ENCODE data around the gene GRAMD2B. TPM values are rescaled to one million over a fixed set of nuclear protein-coding genes. Genes with fewer than 3 reads are reported as not detected.

The GRAMD2B gene
- total and polyA plus RNA-seq, 4 donors: 22.5 to 44.7 (median 32.6) TPM

DNA sequence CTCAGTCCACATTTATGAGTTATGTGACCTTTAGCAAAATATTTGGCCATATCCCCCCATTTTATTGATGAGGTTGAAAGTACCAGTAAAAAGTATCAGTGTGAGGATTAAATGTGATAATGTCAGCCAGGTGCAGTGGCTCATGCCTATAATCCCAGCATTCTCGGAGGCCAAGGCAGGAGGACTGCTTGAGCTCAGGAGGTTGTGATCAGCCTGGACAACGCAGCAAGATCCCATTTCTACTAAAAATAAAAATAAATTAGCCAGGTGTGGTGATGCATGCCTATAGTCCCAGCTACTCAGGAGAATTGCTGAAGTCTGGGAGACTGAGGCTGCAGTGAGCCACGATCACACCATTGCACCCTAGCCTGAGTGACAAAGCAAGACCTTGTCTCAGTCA, 71.2 kb downstream of the GRAMD2B start:
- ATAC-seq (ENCODE audit: low FRiP score) (no peak), DNase-seq (no peak)
- Histone ChIP-seq H3K27ac (ENCODE audit: low read depth in 1 of 2, low read length in 2 of 2) (no peak overlapping the region), H3K9me3 (ENCODE audit: control insufficient read depth, low read length) (no peaks in the 10 kb centered on the region), H3K4me1 (ENCODE audit: control insufficient read depth in 1 of 2, insufficient read depth in 2 of 2, low read length in 2 of 2) (no peaks in the 10 kb centered on the region), H3K4me3 (ENCODE audit: low read length in 2 of 2) (no peak overlapping the region), H3K36me3 (ENCODE audit: control insufficient read depth in 1 of 2, insufficient read depth in 2 of 2, low read length in 1 of 2) (peaks cover under 1 to 8% of the 10 kb centered on the region in 2 donors), H3K27me3 (ENCODE audit: control insufficient read depth in 1 of 2, insufficient read depth in 2 of 2, low read length in 1 of 2) (no peaks in the 10 kb centered on the region)
- 96 to 97% methylated on average over 3 of the region's 3 CpGs for WGBS, 2 donors
- intact Hi-C loops (cut with DNase I): loop anchor here in 1 of 2 donors (5.0 kb wide), 1 partner anchor 142 kb away; no protein-coding TSS in a partner anchor

DNA sequence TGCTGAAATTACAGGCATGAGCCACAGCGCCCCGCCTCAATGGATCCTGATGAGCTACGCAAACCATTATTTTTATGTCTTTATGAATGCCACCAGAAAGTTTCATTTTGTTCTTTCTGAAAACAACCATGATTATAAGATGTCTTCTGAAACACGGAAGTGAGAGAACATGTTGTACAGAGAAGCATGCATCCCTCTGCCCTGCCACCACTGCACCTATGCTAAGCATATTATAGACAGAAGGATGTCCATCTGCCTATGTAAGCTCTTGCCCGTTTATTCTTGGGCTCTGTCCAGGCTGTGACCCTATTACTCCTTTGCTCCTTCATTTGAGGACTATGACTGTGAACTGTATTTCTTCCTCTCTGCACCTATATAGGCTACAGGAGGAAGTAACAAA, 74.3 kb downstream of the GRAMD2B start:
- no peaks in the 10 kb centered on the region for H3K4me1 ChIP-seq (ENCODE audit: control insufficient read depth in 1 of 2, insufficient read depth in 2 of 2, low read length in 2 of 2)
- H3K27ac ChIP-seq (ENCODE audit: low read depth in 1 of 2, low read length in 2 of 2): no peak overlapping the region
- 84 to 87% methylated on average over 5 of the region's 5 CpGs for WGBS, 2 donors
- no peak for ATAC-seq (ENCODE audit: low FRiP score)
- no peaks in the 10 kb centered on the region for H3K27me3 ChIP-seq (ENCODE audit: control insufficient read depth in 1 of 2, insufficient read depth in 2 of 2, low read length in 1 of 2)
- no peak overlapping the region for H3K4me3 ChIP-seq (ENCODE audit: low read length in 2 of 2)
- intact Hi-C loops (cut with DNase I): loop anchor here in 1 of 2 donors (5.0 kb wide), 1 partner anchor 75 kb away; the partner anchor contains the start of gene GRAMD2B
- H3K36me3 ChIP-seq (ENCODE audit: control insufficient read depth in 1 of 2, insufficient read depth in 2 of 2, low read length in 1 of 2): peaks cover 0 to 3% of the 10 kb centered on the region in 2 donors
- DNase-seq: no peak
- H3K9me3 ChIP-seq (ENCODE audit: control insufficient read depth, low read length): no peaks in the 10 kb centered on the region

DNA sequence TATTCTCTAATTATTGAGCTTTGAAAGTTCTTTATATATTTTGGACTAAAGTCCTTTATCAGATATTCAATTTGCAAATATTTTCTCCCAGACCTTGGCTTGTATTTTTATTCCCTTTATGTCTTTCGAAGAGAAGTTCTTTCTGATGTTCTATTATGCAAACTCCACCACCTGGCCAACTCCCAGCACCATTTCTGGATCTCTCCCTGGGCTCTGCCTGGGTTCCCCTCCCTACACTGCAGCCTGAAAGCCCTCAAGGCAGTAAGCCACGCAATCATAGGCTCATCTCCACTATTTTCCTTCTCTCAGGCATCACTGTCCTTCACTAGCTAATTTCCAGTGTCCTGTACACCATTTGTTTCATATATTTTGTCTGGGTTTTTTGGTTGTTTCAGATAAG, 76.1 kb downstream of the GRAMD2B start:
- 43 to 58% methylated on average over 2 of the region's 2 CpGs for WGBS, 2 donors
- Histone ChIP-seq H3K36me3 (ENCODE audit: control insufficient read depth in 1 of 2, insufficient read depth in 2 of 2, low read length in 1 of 2) (peaks cover 0 to 3% of the 10 kb centered on the region in 2 donors), H3K9me3 (ENCODE audit: control insufficient read depth, low read length) (no peaks in the 10 kb centered on the region), H3K27me3 (ENCODE audit: control insufficient read depth in 1 of 2, insufficient read depth in 2 of 2, low read length in 1 of 2) (no peaks in the 10 kb centered on the region), H3K27ac (ENCODE audit: low read depth in 1 of 2, low read length in 2 of 2) (peak overlapping the region in 1 of 2 donors; percentile 48), H3K4me1 (ENCODE audit: control insufficient read depth in 1 of 2, insufficient read depth in 2 of 2, low read length in 2 of 2) (no peaks in the 10 kb centered on the region), H3K4me3 (ENCODE audit: low read length in 2 of 2) (no peak overlapping the region)
- intact Hi-C loops (cut with DNase I): loop anchor here in 1 of 2 donors (5.0 kb wide), 1 partner anchor 77 kb away; the partner anchor contains the start of gene GRAMD2B
- ATAC-seq (ENCODE audit: low FRiP score): no peak
- no peak for DNase-seq

DNA sequence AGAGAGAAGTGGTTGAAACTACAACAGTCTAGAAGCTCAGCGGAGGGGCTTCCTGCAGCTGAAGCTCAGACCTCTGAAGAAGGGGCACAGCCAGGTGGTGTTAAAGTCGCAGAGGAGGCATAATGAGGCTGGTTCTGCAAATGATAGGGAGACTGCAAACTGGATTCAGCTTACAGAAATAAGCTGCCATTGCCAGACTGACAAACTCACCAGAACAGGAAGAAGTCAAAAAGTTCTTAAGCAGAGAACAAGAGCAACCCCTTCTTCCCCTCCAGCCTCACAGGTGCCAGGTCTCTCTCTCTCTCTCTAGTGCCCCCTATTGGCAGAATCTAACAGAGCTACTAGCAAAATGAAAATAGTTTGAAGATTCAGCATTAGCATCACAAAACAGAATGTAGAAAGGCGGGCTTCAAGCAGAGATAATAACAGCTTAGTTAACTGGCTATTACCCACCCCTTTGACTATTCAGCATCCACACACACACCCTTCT, 76.7 kb downstream of the GRAMD2B start:
- WGBS, 2 donors: 93 to 95% methylated on average over 3 of the region's 3 CpGs
- Histone ChIP-seq H3K27ac (ENCODE audit: low read depth in 1 of 2, low read length in 2 of 2) (peak overlapping the region in 1 of 2 donors; percentile 34), H3K9me3 (ENCODE audit: control insufficient read depth, low read length) (no peaks in the 10 kb centered on the region)

DNA sequence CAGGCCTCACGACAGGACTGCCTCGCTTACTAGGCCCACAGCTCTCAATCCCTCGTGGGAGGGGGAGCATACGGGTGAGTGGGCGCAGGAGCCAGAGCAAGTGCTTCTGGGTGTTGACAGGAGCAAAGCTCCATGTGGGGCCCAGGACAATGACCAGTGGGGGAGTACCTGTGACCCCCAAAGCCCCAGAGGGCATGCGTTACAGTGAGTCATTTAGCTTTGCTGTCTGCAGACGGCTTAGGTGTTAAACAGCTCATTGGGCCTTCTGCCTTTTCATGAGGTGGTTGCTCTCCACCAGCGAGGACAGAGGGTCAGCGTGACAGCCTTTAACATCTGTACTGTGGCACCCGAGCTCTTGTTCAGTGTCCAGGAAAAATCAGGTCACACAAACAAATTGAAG, 78.2 kb downstream of the GRAMD2B start:
- 94% methylated on average over 10 of the region's 10 CpGs for WGBS, 2 donors
- Histone ChIP-seq H3K4me1 (ENCODE audit: control insufficient read depth in 1 of 2, insufficient read depth in 2 of 2, low read length in 2 of 2) (no peaks in the 10 kb centered on the region), H3K9me3 (ENCODE audit: control insufficient read depth, low read length) (no peaks in the 10 kb centered on the region), H3K27me3 (ENCODE audit: control insufficient read depth in 1 of 2, insufficient read depth in 2 of 2, low read length in 1 of 2) (no peaks in the 10 kb centered on the region), H3K36me3 (ENCODE audit: control insufficient read depth in 1 of 2, insufficient read depth in 2 of 2, low read length in 1 of 2) (no peaks in the 10 kb centered on the region), H3K27ac (ENCODE audit: low read depth in 1 of 2, low read length in 2 of 2) (no peak overlapping the region), H3K4me3 (ENCODE audit: low read length in 2 of 2) (no peak overlapping the region)
- ATAC-seq (ENCODE audit: low FRiP score) (no peak), DNase-seq (no peak)
- intact Hi-C loops (cut with DNase I): no loop called here

More for the DNA sequence above, 76.7 kb downstream of the GRAMD2B start:
- no peak for ATAC-seq (ENCODE audit: low FRiP score)
- intact Hi-C loops (cut with DNase I): loop anchor here in 1 of 2 donors (5.0 kb wide), 1 partner anchor 78 kb away; the partner anchor contains the start of gene GRAMD2B
- H3K27me3 ChIP-seq (ENCODE audit: control insufficient read depth in 1 of 2, insufficient read depth in 2 of 2, low read length in 1 of 2): no peaks in the 10 kb centered on the region
- H3K36me3 ChIP-seq (ENCODE audit: control insufficient read depth in 1 of 2, insufficient read depth in 2 of 2, low read length in 1 of 2): no peaks in the 10 kb centered on the region
- H3K4me1 ChIP-seq (ENCODE audit: control insufficient read depth in 1 of 2, insufficient read depth in 2 of 2, low read length in 2 of 2): no peaks in the 10 kb centered on the region
- DNase-seq: no peak
- no peak overlapping the region for H3K4me3 ChIP-seq (ENCODE audit: low read length in 2 of 2)

DNA sequence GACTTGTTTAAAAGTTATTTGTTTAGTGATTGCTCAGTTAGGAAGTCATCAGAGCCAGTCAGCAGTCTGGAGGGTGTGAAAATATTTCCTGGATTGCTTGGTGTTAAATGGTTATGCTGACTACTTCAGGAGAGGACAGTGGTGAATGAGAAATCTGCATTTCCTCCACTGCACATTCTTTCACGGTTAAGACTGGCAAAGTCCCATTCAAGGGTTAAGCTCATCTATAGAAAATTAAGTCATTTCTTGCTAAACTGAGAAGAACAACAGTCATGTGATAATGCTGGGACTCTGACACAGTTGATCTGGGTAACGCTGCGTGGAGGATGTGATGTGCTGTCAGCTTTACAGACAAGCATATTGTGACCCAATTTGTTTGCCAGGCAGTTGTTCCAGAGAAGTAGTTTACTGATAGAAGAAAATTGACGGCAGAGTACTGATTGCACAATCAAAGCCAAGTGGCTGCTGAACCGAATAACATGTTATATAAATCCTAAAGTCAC, 80.4 kb downstream of the GRAMD2B start:
- Histone ChIP-seq H3K4me3 (ENCODE audit: low read length in 2 of 2) (no peak overlapping the region), H3K27ac (ENCODE audit: low read depth in 1 of 2, low read length in 2 of 2) (no peak overlapping the region), H3K9me3 (ENCODE audit: control insufficient read depth, low read length) (no peaks in the 10 kb centered on the region), H3K4me1 (ENCODE audit: control insufficient read depth in 1 of 2, insufficient read depth in 2 of 2, low read length in 2 of 2) (no peaks in the 10 kb centered on the region), H3K27me3 (ENCODE audit: control insufficient read depth in 1 of 2, insufficient read depth in 2 of 2, low read length in 1 of 2) (no peaks in the 10 kb centered on the region), H3K36me3 (ENCODE audit: control insufficient read depth in 1 of 2, insufficient read depth in 2 of 2, low read length in 1 of 2) (no peaks in the 10 kb centered on the region)
- ATAC-seq (ENCODE audit: low FRiP score) (peak; percentile 61), DNase-seq (peak in 1 of 2 donors; percentile 48)
- WGBS, 2 donors: 1 to 3% methylated on average over 5 of the region's 5 CpGs
- intact Hi-C loops (cut with DNase I): no loop called here

DNA sequence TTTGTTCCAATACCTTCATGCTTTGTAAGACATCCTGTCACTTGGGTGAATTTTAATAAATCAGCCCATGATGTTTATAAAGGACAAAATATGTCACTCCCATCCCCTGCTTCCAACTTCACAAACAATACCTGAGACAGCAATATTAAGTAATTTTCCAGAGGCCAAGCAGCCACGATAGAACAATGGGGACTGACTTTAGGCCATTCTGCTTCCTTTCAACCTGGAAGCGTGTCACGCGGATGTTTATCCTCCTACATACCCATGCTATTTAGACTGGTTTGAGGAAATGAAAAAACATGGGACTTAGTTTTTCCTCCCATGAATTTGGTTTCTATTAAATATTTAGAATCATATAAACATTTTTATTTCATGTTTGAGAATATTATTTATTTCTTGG, 82.9 kb downstream of the GRAMD2B start:
- Histone ChIP-seq H3K36me3 (ENCODE audit: control insufficient read depth in 1 of 2, insufficient read depth in 2 of 2, low read length in 1 of 2) (no peaks in the 10 kb centered on the region), H3K27ac (ENCODE audit: low read depth in 1 of 2, low read length in 2 of 2) (no peak overlapping the region), H3K27me3 (ENCODE audit: control insufficient read depth in 1 of 2, insufficient read depth in 2 of 2, low read length in 1 of 2) (no peaks in the 10 kb centered on the region), H3K9me3 (ENCODE audit: control insufficient read depth, low read length) (no peaks in the 10 kb centered on the region), H3K4me3 (ENCODE audit: low read length in 2 of 2) (no peak overlapping the region), H3K4me1 (ENCODE audit: control insufficient read depth in 1 of 2, insufficient read depth in 2 of 2, low read length in 2 of 2) (no peaks in the 10 kb centered on the region)
- intact Hi-C loops (cut with DNase I): no loop called here
- WGBS, 2 donors: 91 to 93% methylated on average over 4 of the region's 4 CpGs
- ATAC-seq (ENCODE audit: low FRiP score) (no peak), DNase-seq (no peak)

DNA sequence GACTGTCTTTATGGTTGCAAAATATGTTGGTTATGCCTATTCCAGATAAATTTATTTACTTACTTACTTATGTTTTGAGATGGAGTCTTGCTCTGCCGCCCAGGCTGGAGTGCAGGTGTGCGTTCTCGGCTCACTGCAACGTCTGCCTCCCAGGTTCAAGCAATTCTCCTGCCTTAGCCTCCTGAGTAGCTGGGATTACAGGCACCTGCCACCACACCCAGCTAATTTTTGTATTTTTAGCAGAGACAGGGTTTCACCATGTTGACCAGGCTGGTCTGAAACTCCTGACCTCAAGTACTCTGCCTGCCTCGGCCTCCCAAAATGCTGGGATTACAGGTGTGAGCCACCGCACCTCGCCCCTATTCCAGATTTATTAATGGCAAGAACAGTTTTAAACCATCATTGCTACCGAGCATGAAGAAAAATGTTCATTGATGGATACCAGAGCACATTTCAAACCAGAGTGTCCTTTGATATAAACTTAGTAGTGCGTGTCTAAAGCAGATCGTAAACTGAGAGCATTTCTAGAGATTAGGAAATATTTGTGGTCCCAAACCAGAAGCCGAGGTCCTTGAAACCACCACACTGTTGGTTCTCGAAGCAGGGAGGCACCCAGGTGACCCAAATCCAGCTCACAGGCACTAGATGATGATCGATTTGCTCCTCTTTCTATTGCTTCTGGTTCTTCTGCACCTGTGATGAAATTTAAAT, 85.2 kb downstream of the GRAMD2B start:
- H3K4me1 ChIP-seq (ENCODE audit: control insufficient read depth in 1 of 2, insufficient read depth in 2 of 2, low read length in 2 of 2): no peaks in the 10 kb centered on the region
- no peaks in the 10 kb centered on the region for H3K36me3 ChIP-seq (ENCODE audit: control insufficient read depth in 1 of 2, insufficient read depth in 2 of 2, low read length in 1 of 2)
- no peak for DNase-seq
- no peaks in the 10 kb centered on the region for H3K9me3 ChIP-seq (ENCODE audit: control insufficient read depth, low read length)
- 93 to 95% methylated on average over 13 of the region's 13 CpGs for WGBS, 2 donors
- ATAC-seq (ENCODE audit: low FRiP score): no peak
- no peak overlapping the region for H3K4me3 ChIP-seq (ENCODE audit: low read length in 2 of 2)
- H3K27ac ChIP-seq (ENCODE audit: low read depth in 1 of 2, low read length in 2 of 2): no peak overlapping the region
- H3K27me3 ChIP-seq (ENCODE audit: control insufficient read depth in 1 of 2, insufficient read depth in 2 of 2, low read length in 1 of 2): no peaks in the 10 kb centered on the region
- intact Hi-C loops (cut with DNase I): no loop called here

DNA sequence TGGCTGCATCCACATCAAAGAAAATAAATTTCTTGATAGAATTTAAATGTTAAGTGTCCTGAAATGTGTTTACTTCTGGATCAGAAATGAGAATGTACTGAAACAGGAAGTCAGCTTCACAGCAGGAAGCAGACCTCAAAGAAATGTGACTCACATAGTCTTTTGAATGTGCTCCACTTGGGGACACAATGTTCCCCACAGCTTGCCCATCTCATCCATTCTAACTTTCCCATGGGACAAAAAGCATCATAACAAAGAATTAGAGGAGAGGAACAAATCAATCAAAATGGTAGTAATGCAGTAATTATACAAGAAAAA, 85.7 kb downstream of the GRAMD2B start:
- ATAC-seq (ENCODE audit: low FRiP score) (no peak), DNase-seq (no peak)
- intact Hi-C loops (cut with DNase I): no loop called here
- Histone ChIP-seq H3K27me3 (ENCODE audit: control insufficient read depth in 1 of 2, insufficient read depth in 2 of 2, low read length in 1 of 2) (no peaks in the 10 kb centered on the region), H3K27ac (ENCODE audit: low read depth in 1 of 2, low read length in 2 of 2) (no peak overlapping the region), H3K36me3 (ENCODE audit: control insufficient read depth in 1 of 2, insufficient read depth in 2 of 2, low read length in 1 of 2) (no peaks in the 10 kb centered on the region), H3K4me3 (ENCODE audit: low read length in 2 of 2) (no peak overlapping the region), H3K4me1 (ENCODE audit: control insufficient read depth in 1 of 2, insufficient read depth in 2 of 2, low read length in 2 of 2) (no peaks in the 10 kb centered on the region), H3K9me3 (ENCODE audit: control insufficient read depth, low read length) (no peaks in the 10 kb centered on the region)

All from aorta (tissue), 5 donors.